ENCODE results near the gene EYA2.

The EYA2 gene

GRCh38 chr20:47215653-47216397, 321.2 kb downstream of the EYA2 start:
- no peak for DNase-seq

GRCh38 chr20:47216819-47217410, 322.3 kb downstream of the EYA2 start:
- DNase-seq, result no peak

- DNase-seq, result no peak
These were observed 323.1 kb downstream of the EYA2 start for GRCh38 chr20:47217482-47218446.

- DNase-seq, result peak; percentile 49 to 66 (median 52)
These were observed 325.5 kb downstream of the EYA2 start for GRCh38 chr20:47220161-47220582.

- DNase-seq, result no peak
These were observed 326.5 kb downstream of the EYA2 start for GRCh38 chr20:47221036-47221625.

- DNase-seq, result no peak
These were observed 328.0 kb downstream of the EYA2 start for GRCh38 chr20:47222468-47223119.

- no peak for DNase-seq
These were observed 329.3 kb downstream of the EYA2 start for GRCh38 chr20:47223896-47224295.

- DNase-seq, result no peak
These were observed 329.7 kb downstream of the EYA2 start for GRCh38 chr20:47224300-47224791.

GRCh38 chr20:47224857-47225256, 330.2 kb downstream of the EYA2 start:
- DNase-seq, result no peak

GRCh38 chr20:47225458-47225857, 330.8 kb downstream of the EYA2 start:
- no peak for DNase-seq

- no peak for DNase-seq
These were observed 332.5 kb downstream of the EYA2 start for GRCh38 chr20:47227119-47227518.

GRCh38 chr20:47227576-47227975, 332.9 kb downstream of the EYA2 start:
- DNase-seq, result no peak

GRCh38 chr20:47228654-47229053, 334.0 kb downstream of the EYA2 start:
- no peak for DNase-seq

- DNase-seq, result no peak
These were observed 336.2 kb downstream of the EYA2 start for GRCh38 chr20:47230811-47231256.

- no peak for DNase-seq
These were observed 336.9 kb downstream of the EYA2 start for GRCh38 chr20:47231382-47232039.

- no peak for DNase-seq
These were observed 337.9 kb downstream of the EYA2 start for GRCh38 chr20:47232518-47232917.

- DNase-seq, result no peak
These were observed 338.9 kb downstream of the EYA2 start for GRCh38 chr20:47233333-47234188.

- DNase-seq, result no peak
These were observed 340.5 kb downstream of the EYA2 start for GRCh38 chr20:47235111-47235510.

- DNase-seq, result no peak
These were observed 341.4 kb downstream of the EYA2 start for GRCh38 chr20:47235853-47236638.

- DNase-seq, result no peak
These were observed 341.9 kb downstream of the EYA2 start for GRCh38 chr20:47236639-47236900.

All from suppressor macrophage treated with lipopolysaccharide for 1 hour (primary cell).